Epithelial cell of esophagus (primary cell): ENCODE results near the gene ITGA8.
"Not testable (repeated sequence)": the region's sequence is repeated elsewhere in the genome, so short reads cannot be mapped to it uniquely, and the experiment has no call there.

ENCODE experiments used
- DNase-seq: peaks from one replicate; pipeline ENCODE4 v3.0.0; 2010; ENCODE audit warnings: low read depth
- H3K4me3 ChIP-seq: 2 replicates; pipeline ENCODE4 v1.5.1; 2011; ENCODE audit warnings: mild to moderate bottlenecking, low read length, control low read depth
- CTCF ChIP-seq: IDR thresholded peaks from 2 replicates; pipeline ENCODE4 v1.5.1; 2011; ENCODE audit warnings: low read depth, mild to moderate bottlenecking, low read length, control low read depth, inconsistent platforms; ENCODE audit not compliant: insufficient read depth; ENCODE audit errors: missing control alignments

Gene ITGA8

GRCh38 chr10:15640536-15641085 is 79.1 kb downstream of the ITGA8 start:
- TF ChIP-seq CTCF: no peak
- no peak for DNase-seq
- H3K4me3 ChIP-seq: no peak overlapping the region

GRCh38 chr10:15636446-15636845 is 83.3 kb downstream of the ITGA8 start:
- H3K4me3 ChIP-seq: no peak overlapping the region
- no peak for TF ChIP-seq CTCF
- DNase-seq: no peak

- DNase-seq: no peak
- TF ChIP-seq CTCF: no peak
- no peak overlapping the region for H3K4me3 ChIP-seq
Observed at GRCh38 chr10:15632456-15633091, 87.1 kb downstream of the ITGA8 start.

GRCh38 chr10:15631205-15631604 is 88.5 kb downstream of the ITGA8 start:
- not testable (repeated sequence) for H3K4me3 ChIP-seq, DNase-seq

- no peak for TF ChIP-seq CTCF
- H3K4me3 ChIP-seq: no peak overlapping the region
- DNase-seq: no peak
Observed at GRCh38 chr10:15630353-15630752, 89.4 kb downstream of the ITGA8 start.

- no peak for DNase-seq
- no peak overlapping the region for H3K4me3 ChIP-seq
- no peak for TF ChIP-seq CTCF
Observed at GRCh38 chr10:15627617-15628196, 92.0 kb downstream of the ITGA8 start.

- no peak for TF ChIP-seq CTCF
- DNase-seq: no peak
- no peak overlapping the region for H3K4me3 ChIP-seq
Observed at GRCh38 chr10:15626937-15627336, 92.8 kb downstream of the ITGA8 start.
